ENCODE measurements around the gene PCDH1.
"Not testable (repeated sequence)": the region's sequence is repeated elsewhere in the genome, so short reads cannot be mapped to it uniquely, and the experiment has no call there.

PCDH1 gene

DNA sequence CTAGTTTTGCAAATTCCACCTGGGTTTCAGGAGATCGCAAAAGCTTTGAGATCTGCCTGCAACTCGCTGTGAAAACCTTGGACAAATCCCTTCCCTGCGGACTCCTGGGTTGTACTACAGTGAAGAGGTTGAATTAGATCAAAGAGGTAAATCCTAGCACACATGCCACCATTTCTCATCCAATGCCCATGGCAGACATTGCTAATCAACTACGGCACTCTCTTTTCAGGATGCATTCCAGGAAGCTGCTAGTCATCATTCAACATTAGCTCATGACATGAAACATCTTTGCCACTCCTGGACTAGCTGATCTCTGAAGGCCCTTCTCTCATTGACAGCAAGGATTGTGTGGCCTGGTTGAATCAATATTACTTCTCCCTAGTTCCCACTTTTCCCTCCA is 46.1 kb downstream of the PCDH1 start:
- no peak for DNase-seq (ENCODE audit: low spot score)

DNA sequence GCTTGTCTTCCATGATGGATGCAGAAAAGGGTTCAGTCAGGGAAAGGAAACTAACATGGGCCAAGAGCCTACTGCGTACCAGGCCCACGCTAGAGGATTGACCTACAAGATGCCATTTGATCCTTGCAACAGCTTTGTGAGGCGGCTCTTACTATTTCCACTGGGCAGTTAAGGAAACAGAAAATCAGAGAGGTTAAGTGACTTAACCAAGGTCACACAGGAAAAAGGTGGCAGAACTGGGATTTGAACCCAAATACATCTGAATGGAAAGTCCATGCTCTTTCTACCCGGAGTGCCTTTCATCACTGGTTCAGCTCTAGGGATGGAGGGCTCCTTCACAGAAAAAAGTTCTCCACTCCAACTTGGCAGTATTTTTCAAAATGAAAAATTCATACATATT is 50.0 kb downstream of the PCDH1 start:
- DNase-seq (ENCODE audit: low spot score), result no peak

DNA sequence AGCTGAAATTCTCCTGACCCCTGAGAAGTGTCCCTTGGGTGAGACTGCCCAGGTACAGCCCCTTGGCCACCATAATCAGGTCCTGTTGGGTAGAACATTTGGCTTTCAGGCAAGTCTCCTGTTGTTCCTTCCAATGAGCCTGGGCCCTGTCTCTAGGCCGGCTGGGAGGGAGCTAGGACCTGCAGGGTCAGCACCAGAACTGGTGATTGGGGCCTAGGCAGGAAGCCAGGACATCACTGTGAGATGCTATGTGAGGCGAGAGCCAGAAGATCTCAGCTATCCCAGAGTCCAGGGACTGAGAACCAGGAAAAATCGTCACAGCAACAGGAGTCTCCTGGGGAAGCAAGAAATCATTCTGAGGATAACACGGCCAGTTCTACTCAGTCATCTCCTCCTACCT is 51.5 kb downstream of the PCDH1 start:
- peak; percentile 89 for DNase-seq (ENCODE audit: low spot score)

DNA sequence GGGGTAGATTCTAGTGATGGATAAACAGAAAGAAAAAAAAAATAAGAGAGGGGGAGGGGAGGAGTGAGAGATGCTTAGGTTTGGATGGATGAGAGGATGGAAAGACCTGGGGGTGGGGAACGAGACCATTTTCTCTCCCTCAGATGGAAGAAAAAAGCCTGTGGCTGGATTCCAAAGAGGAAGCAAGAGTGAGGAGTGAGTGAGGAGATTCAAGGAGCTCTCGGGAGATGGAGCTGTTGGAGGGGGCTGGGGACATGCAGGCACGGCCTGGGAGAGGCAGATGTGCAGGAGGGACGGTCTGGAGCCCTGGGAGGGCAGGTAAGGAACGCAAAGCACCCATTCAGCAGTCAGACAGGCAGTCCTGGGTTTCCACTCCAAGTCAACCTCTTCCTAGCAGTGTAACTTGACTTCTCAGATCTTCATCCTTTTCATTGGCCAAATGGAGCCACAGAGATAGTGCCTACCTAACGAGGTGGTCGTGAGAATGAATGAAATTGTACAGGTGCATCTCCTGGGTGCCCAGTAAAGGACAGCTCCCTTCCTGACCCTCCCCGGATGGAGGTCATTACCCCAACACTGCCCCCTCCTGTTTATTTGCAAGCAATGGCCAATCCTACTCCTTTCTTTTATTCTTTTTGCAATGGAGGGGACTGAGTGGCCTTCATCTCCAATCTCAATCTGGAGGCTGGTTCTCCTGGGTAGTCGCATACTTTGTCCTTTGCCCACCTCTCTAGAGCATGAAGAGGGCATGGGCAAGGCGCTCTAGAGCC is 52.2 kb downstream of the PCDH1 start:
- no peak for DNase-seq (ENCODE audit: low spot score)

DNA sequence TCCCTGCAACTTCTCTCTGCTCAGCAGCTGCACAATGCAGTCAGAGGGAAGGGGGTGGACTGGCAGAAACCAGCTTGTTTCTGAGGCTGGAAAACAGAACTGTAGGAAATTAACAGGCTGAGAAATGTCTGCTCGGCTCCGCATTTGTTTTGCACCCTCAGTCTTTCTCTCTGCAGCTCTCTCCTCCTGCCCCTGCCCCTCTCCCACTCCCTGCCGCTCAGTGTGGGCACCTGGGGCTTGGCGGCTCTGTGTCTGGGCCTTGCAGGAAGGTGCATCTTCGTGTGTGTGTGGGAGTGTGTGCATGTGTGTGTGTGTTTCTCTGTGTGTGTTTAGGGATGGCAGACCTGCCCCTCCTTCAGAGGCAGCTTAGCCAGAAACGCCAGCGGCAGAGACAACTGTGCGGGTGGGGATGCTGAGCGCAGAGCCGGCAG is 53.0 kb downstream of the PCDH1 start:
- DNase-seq (ENCODE audit: low spot score), result no peak

DNA sequence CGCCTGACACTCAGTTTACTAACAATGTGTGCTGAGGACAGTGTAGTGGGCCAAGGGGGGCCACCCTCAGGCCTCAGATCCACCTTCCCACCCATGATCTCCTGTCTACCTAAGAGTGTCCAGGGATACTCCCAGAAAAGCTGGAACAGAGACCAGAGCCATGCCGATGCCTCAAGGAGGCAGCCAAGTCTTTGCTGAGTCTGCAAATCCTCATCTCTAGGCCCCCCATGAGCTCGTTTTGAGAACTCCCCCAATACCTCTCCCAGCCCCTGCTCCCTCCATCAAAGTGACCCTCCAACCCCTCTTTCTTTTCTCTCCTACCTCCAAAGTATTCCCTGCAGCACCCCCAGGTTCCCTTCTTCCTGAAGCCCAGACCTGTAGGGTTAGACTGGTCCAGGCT is 53.5 kb downstream of the PCDH1 start:
- no peak for DNase-seq (ENCODE audit: low spot score)

DNA sequence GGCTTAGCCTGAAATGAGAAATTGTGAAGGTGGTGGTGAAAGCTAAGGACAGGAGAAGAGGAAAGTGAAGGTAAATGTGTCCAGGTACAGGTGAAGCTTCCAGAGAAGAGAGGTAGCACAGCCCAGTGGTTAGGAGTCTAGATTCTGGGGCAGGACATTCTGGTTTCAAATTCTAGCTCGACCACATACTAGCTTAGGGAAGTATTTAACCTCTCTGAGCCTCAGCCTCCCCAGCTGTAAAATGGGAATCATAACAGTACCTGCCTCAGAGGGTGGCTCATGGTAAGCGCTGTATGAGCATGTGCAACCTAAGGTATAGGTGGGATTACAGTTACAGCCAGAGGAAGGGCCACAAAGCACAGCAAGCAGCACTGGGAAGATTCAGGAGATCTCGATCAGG is 55.2 kb downstream of the PCDH1 start:
- DNase-seq (ENCODE audit: low spot score), result no peak

DNA sequence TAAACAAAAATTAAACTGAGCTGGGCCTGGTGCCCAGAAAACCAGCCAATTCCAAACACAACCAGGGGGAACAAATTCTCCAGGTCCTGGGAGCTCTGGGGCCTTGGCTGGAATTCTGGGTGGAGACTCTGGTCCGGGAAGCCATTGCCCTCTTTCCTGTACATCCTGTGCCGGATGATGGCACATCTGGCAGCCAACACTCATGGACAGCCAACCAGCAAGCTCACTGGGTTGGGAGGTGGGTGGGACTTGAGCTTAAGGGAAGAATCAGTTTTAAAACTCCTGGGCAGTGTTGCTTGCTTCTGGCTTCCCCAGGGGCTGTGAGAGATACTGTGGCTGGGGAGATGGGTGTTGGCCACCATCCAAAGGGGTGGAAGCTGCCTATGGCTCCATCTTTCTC is 56.1 kb downstream of the PCDH1 start:
- DNase-seq (ENCODE audit: low spot score), result no peak

DNA sequence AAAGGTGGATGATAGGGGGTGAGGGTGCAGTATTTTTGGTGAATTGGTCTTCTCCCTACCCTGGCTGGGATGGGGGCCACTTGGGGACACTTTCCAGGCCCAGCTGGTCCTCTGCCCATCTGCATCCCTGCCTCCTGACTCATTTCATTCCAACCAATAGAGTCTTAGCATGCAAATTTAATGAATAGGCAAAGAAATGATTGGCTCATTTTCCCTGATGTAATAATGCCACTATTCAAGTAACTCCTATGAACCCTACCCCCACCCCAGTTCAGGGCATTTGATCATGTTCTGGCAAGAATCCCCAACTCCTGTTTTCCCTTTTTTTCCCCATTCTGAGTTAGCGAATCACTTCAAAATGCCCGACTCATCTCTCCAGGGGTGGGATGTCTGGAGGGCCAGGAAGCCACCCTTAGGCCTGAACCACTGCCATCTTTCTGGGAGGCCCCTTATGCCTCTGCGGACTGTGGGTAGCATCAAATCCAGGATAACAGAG is 56.7 kb downstream of the PCDH1 start:
- peak; percentile 84 for DNase-seq (ENCODE audit: low spot score)

DNA sequence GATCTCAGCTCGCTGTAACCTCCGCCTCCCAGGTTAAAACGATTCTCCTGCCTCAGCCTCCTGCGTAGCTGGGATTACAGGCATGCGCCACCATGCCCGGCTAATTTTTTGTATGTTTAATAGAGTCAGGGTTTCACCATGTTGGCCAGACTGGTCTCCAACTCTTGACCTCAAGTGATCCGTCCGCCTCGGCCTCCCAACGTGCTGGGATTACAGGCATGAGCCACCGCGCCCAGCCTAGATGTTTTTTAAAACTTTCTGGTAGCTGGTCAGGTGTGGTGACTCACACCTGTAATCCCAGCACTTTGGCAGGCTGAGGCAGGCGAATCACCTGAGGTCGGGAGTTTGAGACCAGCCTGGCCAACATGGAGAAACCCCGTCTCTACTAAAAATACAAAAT is 57.5 kb downstream of the PCDH1 start:
- not testable (repeated sequence) for DNase-seq (ENCODE audit: low spot score)

DNA sequence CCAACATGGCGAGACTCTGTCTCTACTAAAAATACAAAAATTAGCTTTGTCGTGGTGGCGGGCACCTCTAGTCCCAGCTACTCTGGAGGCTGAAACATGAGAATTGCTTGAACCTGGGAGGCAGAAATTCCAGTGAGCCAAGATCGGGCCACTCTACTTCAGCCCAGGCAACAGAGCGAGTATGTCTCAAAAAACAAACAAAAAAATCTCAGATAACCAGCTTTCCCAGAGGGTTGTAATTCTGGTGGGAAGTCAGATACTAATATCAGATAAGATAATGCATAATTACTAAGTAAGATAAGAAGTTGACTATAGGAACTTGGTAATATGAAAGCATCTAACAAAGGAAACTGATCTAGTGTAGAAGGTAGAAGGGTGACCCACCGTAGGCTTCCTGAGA is 60.6 kb downstream of the PCDH1 start:
- DNase-seq (ENCODE audit: low spot score), result no peak

DNA sequence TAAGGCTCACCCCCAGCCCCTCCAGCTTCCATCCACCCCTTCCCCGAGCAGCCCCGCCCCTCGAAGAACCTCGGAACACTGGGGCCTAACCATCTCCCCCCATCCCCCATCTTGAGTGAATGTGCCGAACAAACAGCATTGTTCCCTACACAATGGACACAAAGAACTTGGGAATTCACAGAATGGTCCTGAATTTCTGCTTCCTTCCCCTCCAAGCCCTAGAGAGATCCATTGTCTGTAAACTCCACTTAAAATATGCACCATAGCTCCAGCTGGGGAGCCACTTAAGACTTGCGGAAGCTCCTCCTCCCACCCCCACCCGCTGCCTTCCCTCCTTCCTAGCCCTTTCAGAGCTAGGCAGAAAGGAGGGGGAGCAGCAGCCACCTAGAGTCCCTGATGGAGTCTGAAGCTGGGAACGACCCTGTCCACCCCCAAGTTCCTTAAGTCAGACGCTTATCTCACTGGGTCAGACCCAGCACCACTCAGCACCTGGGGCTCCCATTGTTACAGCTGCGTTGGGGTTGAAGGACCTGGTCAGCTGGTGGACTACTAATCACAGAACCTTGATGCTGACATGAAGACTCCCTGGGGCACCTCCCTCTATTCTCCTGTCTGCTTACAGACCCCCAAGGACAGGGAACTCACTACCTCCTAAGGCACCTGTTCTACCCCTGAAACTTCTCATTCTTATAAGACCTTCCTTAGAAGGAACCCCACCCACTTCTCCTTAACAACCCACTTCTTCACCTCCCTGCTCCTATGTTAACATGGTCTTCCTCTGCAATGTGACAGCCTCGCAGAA is 61.4 kb downstream of the PCDH1 start:
- no peak for DNase-seq (ENCODE audit: low spot score)

DNA sequence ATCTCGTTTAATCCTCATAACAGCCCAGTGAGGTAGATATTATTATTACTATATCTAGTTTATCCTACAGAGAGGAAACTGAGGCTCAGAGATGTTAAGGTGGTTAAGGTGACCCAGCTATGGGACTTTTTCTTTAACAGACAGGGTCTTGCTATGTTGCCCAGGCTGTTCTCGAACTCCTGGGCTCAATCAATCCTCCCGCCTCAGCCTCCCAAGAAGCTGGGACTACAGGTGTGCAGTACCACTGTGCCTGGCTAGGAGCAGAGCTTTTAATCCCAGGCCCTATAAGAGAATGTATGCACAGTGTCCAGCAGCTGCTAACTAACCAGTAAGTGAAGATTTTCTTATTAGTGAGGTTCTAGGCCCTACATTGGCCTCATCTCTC is 62.4 kb downstream of the PCDH1 start:
- DNase-seq (ENCODE audit: low spot score), result no peak

DNA sequence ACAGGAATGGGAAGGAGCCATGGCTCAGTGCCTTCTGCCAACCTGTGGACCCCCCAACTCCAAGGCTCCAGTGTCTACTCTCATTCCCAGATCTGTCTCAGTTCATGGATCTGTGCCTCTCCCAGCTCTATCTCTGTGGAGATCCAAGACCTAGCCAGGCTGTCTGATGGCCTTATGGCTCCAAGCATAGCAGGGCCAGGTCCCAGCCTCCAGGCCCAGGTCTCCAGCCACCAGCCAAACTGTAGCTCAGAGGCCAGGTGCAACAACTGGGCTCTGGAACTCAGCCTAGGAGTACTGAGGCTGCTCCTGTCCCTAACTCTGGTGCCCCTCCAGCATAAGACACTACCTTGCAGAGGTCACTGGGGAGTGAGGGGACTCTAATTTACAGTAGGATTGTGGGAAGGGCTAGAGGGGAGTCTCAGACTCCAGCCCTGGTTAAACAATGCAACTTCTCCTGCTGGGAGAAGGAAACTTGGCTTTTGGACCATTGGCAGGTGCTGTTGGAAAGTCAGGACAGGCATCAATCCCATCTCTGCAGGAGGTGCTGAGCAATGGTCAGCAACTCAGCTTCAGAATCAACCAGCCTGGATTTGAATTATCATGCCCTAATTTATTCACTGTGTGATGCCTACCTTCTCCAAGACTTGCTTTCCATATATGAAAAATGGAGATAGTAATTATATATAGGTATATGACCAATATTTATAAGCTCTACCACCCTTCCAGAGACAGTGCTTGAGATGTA is 63.0 kb downstream of the PCDH1 start:
- peak; percentile 79 for DNase-seq (ENCODE audit: low spot score)

DNA sequence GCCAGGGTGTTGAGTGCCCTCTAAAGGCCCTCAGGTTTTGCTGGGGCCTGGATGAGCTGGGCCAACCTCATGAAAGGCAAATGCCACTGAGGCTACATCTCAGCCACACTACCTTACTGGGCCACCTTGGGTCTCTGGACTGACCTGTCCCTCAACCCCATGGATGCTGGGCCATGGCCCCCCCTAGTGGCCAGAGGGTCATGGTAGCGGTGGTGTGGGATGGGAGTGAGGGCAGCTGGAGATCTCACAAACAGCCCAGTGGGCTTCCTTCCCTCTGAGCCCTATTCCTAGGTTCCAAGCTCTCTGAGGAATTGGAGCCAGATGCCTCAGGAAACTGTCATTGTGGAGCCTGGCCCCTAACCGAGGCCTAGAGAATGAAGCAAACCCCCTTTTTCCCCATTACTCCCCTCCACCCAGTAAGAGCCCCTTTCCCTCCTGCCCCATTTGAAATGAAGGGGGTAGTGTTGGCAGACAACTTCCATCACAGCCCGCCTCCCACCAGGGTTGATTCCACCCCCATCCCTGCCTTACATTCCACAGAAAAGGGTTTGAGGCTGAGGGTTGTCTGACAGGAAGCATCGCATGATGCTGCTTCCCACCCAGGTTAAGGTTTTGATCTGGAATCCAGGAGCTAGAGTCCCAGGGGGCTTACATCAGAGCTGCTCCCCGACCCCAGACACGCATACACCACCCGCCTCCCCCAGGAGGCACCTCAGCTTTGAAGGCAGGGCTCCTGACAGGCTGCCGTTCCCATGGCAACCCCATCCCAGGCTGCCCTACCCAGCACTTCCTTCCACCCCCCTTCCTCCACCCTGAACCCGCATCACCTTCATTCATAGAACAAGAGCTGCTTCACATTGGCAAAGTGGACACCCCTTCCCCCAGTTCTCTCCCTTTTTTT is 63.9 kb downstream of the PCDH1 start:
- DNase-seq (ENCODE audit: low spot score), result peak; percentile 69

DNA sequence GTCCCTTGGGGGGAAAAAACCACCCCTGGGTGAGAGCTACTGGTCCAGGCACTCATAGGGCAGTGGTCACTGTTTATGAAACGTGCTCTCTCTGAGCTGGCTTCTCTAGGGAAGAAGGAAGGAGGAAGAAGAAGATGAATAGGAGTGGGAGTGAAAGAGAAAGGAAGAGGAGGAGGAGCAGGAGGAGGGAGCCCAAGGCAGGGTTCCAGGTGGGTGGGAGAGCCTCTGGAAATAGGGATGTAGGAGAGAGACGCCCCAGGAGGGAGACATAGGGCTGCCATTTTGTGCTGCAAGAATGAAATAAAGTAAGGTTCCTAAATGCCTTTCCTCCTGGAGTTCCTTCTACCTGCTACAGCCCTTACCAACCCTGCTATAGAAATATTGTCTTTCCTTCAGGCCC is 65.7 kb downstream of the PCDH1 start:
- DNase-seq (ENCODE audit: low spot score), result no peak

DNA sequence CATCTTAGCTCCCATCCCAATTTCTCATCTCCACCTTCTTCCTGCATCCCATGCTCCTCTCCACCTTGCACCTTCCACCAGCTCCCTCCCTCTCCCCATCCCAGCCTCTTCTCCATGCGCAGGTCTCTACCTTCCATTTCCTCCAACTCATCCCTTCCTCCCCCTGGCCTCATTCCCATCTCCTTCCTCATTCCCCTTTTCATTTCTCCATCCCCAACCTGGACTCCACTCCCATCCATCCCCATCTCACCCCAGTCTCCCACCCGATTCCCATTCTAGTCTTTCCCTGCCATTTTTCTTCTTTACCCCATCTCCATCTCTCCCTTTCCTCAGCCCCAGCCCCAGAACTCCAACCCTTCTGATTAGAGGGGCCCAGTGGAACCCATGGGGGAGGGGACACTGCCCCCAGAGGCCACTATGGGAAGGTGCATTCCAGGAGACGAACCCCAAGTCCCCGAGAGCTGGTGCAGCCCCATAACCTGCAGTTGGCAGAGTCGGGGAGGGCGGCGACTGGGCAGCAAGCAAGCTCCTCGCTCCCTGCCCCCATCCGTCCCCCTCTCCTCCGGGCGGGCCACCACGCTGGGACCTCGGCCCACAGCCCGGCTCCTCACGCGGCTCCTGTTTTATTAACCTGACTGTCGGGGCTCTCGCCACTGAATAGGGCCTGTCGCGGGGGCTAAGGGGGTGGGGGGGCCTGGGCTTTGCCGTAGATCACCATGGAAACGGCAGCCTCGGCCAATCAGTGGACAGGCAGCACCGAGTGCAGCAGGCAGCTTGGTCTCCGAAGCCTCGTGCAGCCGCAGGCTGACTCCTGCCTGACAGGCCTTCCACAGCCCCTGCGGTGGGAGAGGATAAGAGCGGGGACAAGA is 66.7 kb downstream of the PCDH1 start:
- DNase-seq (ENCODE audit: low spot score), result peak; percentile 80

DNA sequence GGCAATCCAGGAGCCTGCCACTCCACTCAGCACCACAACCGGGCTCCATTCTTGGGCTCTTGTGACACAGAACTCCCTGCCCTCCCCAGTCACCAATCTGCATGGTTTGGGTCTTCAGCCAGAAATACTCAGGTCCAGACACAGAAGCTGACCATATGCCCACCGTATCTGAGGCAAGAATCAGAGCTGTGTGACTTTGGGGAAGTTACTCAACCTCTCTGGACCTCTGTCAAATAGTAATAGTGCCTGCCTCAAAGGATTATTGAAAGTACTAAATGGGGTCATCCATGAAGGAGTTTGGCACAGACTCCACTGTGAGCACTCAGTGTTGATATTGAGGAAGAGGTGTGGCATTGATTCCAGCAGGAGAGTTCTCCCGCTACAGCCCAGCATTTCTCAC is 67.5 kb downstream of the PCDH1 start:
- DNase-seq (ENCODE audit: low spot score), result no peak

DNA sequence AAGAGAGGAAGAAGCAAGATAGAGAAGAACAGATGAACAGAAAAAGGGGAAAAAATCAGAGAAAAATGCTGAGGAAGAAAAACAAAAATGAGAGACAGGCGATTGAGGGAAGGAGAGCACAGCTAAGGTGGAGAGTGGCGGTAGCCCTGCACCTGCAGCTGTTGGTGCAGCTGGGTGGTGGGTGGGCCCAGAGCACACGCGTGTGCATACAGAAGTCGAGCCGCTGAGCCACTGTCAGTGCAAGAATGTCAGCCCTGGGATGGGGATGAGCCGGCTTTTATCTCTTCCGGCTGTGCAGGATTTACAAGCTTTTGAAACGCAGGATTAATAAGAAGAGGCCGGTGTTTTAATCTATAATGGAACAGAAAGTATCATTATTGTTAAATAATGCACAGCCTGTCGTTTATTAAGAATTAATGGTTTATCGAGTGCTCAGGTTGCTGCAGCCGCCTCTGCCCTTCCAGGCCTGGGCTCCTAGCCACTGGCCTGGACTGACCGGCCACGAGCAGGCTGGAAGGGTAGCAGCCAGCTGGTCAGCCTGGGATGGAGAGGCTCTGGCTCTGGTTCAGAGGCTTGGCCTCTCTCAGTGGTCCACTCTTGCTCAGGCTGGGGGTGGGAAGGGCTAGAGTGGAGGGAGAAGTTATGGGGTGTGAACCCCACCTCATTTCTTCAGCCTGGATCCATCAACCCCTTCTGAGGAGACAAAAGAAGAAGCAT is 68.7 kb downstream of the PCDH1 start:
- DNase-seq (ENCODE audit: low spot score), result peak; percentile 70

DNA sequence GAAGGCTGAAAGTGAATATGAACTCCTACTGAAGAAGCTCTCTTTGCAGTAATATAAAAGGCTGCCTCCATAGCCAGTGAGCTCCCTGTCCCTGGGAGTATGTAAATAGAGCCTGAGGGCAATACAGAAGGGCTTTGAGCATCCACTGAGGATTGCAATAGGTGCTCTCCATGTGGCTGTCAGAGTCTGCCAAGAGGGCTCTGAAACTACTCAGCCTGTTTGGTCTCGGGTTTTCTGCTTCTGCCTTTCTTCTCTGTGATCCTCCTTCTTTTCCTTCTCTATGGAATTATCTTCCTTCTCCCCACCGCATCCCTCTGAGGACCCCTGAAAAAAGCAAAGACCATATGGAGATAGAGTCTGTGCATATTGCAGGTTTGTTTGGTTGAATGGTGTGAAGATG is 69.4 kb downstream of the PCDH1 start:
- peak; percentile 54 for DNase-seq (ENCODE audit: low spot score)

All from cerebellar cortex (tissue), 1 donor.